Karpas-422 (cell line): ENCODE data around the gene NPPB. TPM values are rescaled to one million over a fixed set of nuclear protein-coding genes. Genes with fewer than 3 reads are reported as not detected.

ENCODE experiments used
- DNase-seq: peaks from one replicate; pipeline ENCODE4 v3.0.0-alpha.2; 2015
- H2AFZ ChIP-seq: fragments of 200-600 bp; sonication (generic); 2 replicates; pipeline ENCODE4 v1.6.1; 2014; ENCODE audit warnings: antibody characterized with exemption, low read length, mixed read lengths
- H3K27ac ChIP-seq: fragments of 200-600 bp; sonication (generic); 2 replicates; pipeline ENCODE4 v1.5.1; 2014; ENCODE audit warnings: mild to moderate bottlenecking, low read length, moderate library complexity
- H3K27me3 ChIP-seq: fragments of 200-600 bp; sonication (generic); 2 replicates; pipeline ENCODE4 v1.6.1; 2014; ENCODE audit warnings: low read length, mixed read lengths
- H3K36me3 ChIP-seq: fragments of 200-600 bp; sonication (generic); 2 replicates; pipeline ENCODE4 v1.6.1; 2014; ENCODE audit warnings: low read length, mixed read lengths; ENCODE audit not compliant: insufficient read depth
- H3K4me1 ChIP-seq: fragments of 200-600 bp; sonication (generic); 2 replicates; pipeline ENCODE4 v1.6.1; 2014; ENCODE audit warnings: mild to moderate bottlenecking, low read length, mixed read lengths
- H3K4me2 ChIP-seq: fragments of 200-600 bp; sonication (generic); 2 replicates; pipeline ENCODE4 v1.6.1; 2014; ENCODE audit warnings: low read length, low read depth, mild to moderate bottlenecking; ENCODE audit not compliant: poor library complexity, severe bottlenecking
- H3K4me3 ChIP-seq: fragments of 200-600 bp; sonication (generic); 2 replicates; pipeline ENCODE4 v1.5.1; 2014; ENCODE audit warnings: mild to moderate bottlenecking, antibody characterized with exemption, low read length, mixed read lengths
- H3K79me2 ChIP-seq: fragments of 200-600 bp; sonication (generic); 2 replicates; pipeline ENCODE4 v1.6.1; 2014; ENCODE audit warnings: mild to moderate bottlenecking, low read length, mixed read lengths
- H3K9ac ChIP-seq: fragments of 200-600 bp; sonication (generic); 2 replicates; pipeline ENCODE4 v1.6.0; 2014; ENCODE audit warnings: low read length
- H3K9me2 ChIP-seq: fragments of 200-600 bp; sonication (generic), shearing (Covaris generic); replicated peaks from 2 replicates; pipeline ENCODE4 v1.6.0; 2014; ENCODE audit warnings: mild to moderate bottlenecking, low read length, moderate library complexity; ENCODE audit not compliant: insufficient read depth
- H3K9me3 ChIP-seq: fragments of 300-700, 200-600 bp; sonication (generic); 2 replicates; pipeline ENCODE4 v1.6.1; 2014; ENCODE audit warnings: low read length, mixed read lengths
- H4K20me1 ChIP-seq: fragments of 200-600 bp; sonication (generic); 2 replicates; pipeline ENCODE4 v1.6.1; 2014; ENCODE audit warnings: mild to moderate bottlenecking, antibody characterized with exemption, low read length, low read depth; ENCODE audit not compliant: insufficient read depth
- total RNA-seq: library from RNA; depleted of rRNA; stranded (reverse); fragments of >200 nt; shearing (Covaris generic); gene quantifications from 2 replicates; pipeline ENCODE4 v1.2.3, GENCODE V29; 2014; ENCODE audit warnings: low replicate concordance

The NPPB gene
- total RNA-seq, 1 experiment from 2014 or later, result not detected

DNA sequence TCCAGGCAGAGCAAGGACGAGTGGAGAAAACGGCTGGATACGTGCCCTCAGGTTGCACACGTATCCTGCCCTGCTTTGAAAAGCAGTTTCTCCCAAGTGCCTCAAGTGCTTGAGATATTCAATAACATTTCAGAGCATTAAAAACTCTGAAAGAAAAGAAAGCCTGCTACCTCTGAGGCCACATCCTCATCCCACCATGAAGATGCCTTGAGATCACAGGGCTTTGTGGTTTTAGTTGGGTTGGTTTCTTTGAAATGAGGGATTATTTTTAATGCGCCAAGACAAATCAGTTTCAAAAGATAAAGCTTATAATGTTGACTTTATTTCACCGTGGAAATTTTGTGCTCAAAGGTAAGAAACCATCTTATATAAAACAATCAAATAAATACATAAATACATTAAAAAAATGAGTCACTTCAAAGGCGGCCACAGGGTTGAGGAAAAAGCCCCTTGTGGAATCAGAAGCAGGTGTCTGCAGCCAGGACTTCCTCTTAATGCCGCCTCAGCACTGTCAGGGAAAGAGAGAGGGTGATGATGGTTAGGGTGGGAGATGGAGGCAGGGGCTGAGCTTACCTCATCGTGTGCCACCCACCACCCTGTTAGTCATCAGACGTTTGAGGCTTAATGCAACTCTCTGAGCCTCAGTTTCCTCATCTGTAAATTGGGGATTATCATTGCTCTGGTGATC lies 1.4 kb downstream of the NPPB start:
- Histone ChIP-seq H3K27ac (no peak overlapping the region), H3K4me2 (no peak overlapping the region), H4K20me1 (no peaks in the 10 kb centered on the region; the same call in 1 of the 2 replicates), H3K9me2 (no peaks in the 10 kb centered on the region), H3K9me3 (no peaks in the 10 kb centered on the region), H3K4me1 (no peaks in the 10 kb centered on the region), H3K9ac (no peak overlapping the region), H2AFZ (no peak overlapping the region), H3K27me3 (no peaks in the 10 kb centered on the region), H3K36me3 (no peaks in the 10 kb centered on the region), H3K79me2 (no peaks in the 10 kb centered on the region), H3K4me3 (no peak overlapping the region)
- no peak for DNase-seq

DNA sequence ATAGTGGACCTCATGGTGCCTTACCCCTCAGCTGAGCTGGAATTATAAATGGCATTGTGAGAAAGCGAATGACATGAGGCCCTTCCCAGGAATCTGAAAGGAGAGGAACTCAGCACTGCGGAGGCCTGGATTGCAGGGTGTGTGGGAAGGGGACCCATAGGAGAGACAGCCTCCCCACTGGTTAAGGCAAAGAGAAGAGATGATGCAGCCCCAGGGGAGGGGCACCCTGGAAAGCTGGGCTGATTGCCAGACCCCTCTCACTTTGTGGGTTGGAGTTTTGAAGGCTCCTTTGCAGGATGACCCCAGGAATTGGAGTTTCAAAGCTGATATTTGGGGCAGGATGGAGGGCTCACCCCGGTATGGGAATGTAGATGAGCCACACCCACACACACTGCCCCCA lies 2.0 kb downstream of the NPPB start:
- no peak overlapping the region for H2AFZ ChIP-seq
- no peak overlapping the region for H3K27ac ChIP-seq
- no peak overlapping the region for H3K4me3 ChIP-seq
- no peak for DNase-seq
- no peak overlapping the region for H3K4me2 ChIP-seq
- H3K36me3 ChIP-seq, result no peaks in the 10 kb centered on the region
- no peaks in the 10 kb centered on the region for H3K9me2 ChIP-seq
- H3K27me3 ChIP-seq, result no peaks in the 10 kb centered on the region
- H4K20me1 ChIP-seq, result no peaks in the 10 kb centered on the region; the same call in 1 of the 2 replicates
- no peaks in the 10 kb centered on the region for H3K79me2 ChIP-seq
- H3K9me3 ChIP-seq, result no peaks in the 10 kb centered on the region
- H3K9ac ChIP-seq, result no peak overlapping the region
- no peaks in the 10 kb centered on the region for H3K4me1 ChIP-seq

DNA sequence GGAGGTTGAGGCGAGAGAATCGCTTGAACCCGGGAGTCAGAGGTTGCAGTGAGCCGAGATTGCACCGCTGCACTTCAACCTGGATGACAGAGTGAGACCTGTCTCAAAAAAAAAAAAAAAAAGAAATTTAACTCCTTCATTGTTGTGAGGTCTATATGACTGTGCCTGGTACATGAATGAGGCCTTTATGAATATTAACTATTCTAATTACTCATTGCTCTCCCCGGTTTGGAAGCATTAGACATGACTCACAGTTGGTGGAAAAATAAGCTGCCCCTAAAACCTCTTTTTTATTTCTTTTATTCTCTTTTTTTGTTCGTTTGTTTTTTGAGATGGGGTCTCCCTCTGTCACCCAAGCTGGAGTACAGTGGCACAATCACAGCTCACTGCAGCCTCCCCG lies 3.3 kb downstream of the NPPB start:
- Histone ChIP-seq H4K20me1 (peaks cover 4% of the 10 kb centered on the region; the same call in 1 of the 2 replicates), H3K27me3 (no peaks in the 10 kb centered on the region), H2AFZ (no peak overlapping the region), H3K4me1 (no peaks in the 10 kb centered on the region), H3K27ac (no peak overlapping the region), H3K9me3 (no peaks in the 10 kb centered on the region), H3K9ac (no peak overlapping the region), H3K36me3 (no peaks in the 10 kb centered on the region), H3K79me2 (no peaks in the 10 kb centered on the region), H3K9me2 (no peaks in the 10 kb centered on the region), H3K4me3 (no peak overlapping the region), H3K4me2 (no peak overlapping the region)
- DNase-seq, result no peak

- no peak overlapping the region for H3K9ac ChIP-seq
- H3K4me3 ChIP-seq, result no peak overlapping the region
Measured at GRCh38 chr1:11854519-11854918, 4.2 kb downstream of the NPPB start.

GRCh38 chr1:11851180-11851579 lies 7.6 kb downstream of the NPPB start:
- Histone ChIP-seq H3K79me2 (no peaks in the 10 kb centered on the region), H3K4me2 (no peak overlapping the region), H3K27ac (no peak overlapping the region), H2AFZ (no peak overlapping the region), H3K9me3 (no peaks in the 10 kb centered on the region), H3K4me1 (no peaks in the 10 kb centered on the region), H4K20me1 (peaks cover 23% of the 10 kb centered on the region; the same call in 1 of the 2 replicates), H3K9me2 (no peaks in the 10 kb centered on the region), H3K9ac (no peak overlapping the region), H3K4me3 (no peak overlapping the region), H3K27me3 (no peaks in the 10 kb centered on the region), H3K36me3 (no peaks in the 10 kb centered on the region; the same call in 1 of the 2 replicates)
- DNase-seq, result no peak

More at GRCh38 chr1:11854519-11854918, 4.2 kb downstream of the NPPB start:
- Histone ChIP-seq H3K27me3 (no peaks in the 10 kb centered on the region), H2AFZ (no peak overlapping the region), H3K79me2 (no peaks in the 10 kb centered on the region), H3K9me3 (no peaks in the 10 kb centered on the region), H3K4me2 (no peak overlapping the region), H3K4me1 (no peaks in the 10 kb centered on the region), H3K27ac (no peak overlapping the region), H3K36me3 (no peaks in the 10 kb centered on the region), H4K20me1 (peaks cover 13% of the 10 kb centered on the region), H3K9me2 (no peaks in the 10 kb centered on the region)
- peak; percentile 51 for DNase-seq

GRCh38 chr1:11850156-11850555 lies 8.6 kb downstream of the NPPB start:
- Histone ChIP-seq H3K79me2 (no peaks in the 10 kb centered on the region), H3K27ac (no peak overlapping the region), H3K9me3 (no peaks in the 10 kb centered on the region), H3K4me3 (no peak overlapping the region), H3K4me2 (no peak overlapping the region), H3K36me3 (peaks cover 7% of the 10 kb centered on the region), H3K9me2 (no peaks in the 10 kb centered on the region), H2AFZ (no peak overlapping the region), H3K27me3 (no peaks in the 10 kb centered on the region), H3K4me1 (peaks cover 8% of the 10 kb centered on the region), H4K20me1 (peaks cover 30% of the 10 kb centered on the region), H3K9ac (no peak overlapping the region)
- no peak for DNase-seq

- Histone ChIP-seq H3K36me3 (peaks cover 21% of the 10 kb centered on the region), H3K4me3 (no peak overlapping the region), H3K9me3 (no peaks in the 10 kb centered on the region), H3K27me3 (no peaks in the 10 kb centered on the region), H3K9me2 (no peaks in the 10 kb centered on the region), H3K27ac (no peak overlapping the region), H2AFZ (no peak overlapping the region), H3K4me1 (peaks cover 8% of the 10 kb centered on the region), H3K4me2 (no peak overlapping the region), H3K79me2 (no peaks in the 10 kb centered on the region), H4K20me1 (peaks cover 40% of the 10 kb centered on the region), H3K9ac (no peak overlapping the region)
- no peak for DNase-seq
Measured at GRCh38 chr1:11848373-11848700, 10.4 kb downstream of the NPPB start.

GRCh38 chr1:11847667-11848372 lies 10.9 kb downstream of the NPPB start, which contains the start of gene NPPA:
TSS of gene NPPA (minus strand) at chr1:11847783. CDS start at chr1:11847684, 99 bp downstream.
- Histone ChIP-seq H3K36me3 (peaks cover 21% of the 10 kb centered on the region), H3K4me3 (no peak within 1 kb of the TSS), H4K20me1 (peaks cover 40% of the 10 kb centered on the region), H3K4me1 (peaks cover 10% of the 10 kb centered on the region), H3K4me2 (no peak within 1 kb of the TSS), H3K79me2 (no peaks in the 10 kb centered on the region), H3K9me2 (no peaks in the 10 kb centered on the region), H3K9ac (no peak within 1 kb of the TSS), H2AFZ (no peak within 1 kb of the TSS), H3K27me3 (no peaks in the 10 kb centered on the region), H3K27ac (no peak within 1 kb of the TSS), H3K9me3 (no peaks in the 10 kb centered on the region)
- no peak for DNase-seq
